GM13976 (cell line): ENCODE data around the gene IFFO2.
"Not testable (repeated sequence)": the region's sequence is repeated elsewhere in the genome, so short reads cannot be mapped to it uniquely, and the experiment has no call there.

Experiments used
- DNase-seq: peaks from one replicate; pipeline ENCODE4 v3.0.0; 2012; ENCODE audit warnings: low spot score
- in situ Hi-C: fragments of 300-500 bp; cut with MboI; formaldehyde crosslinking; loops from one replicate; pipeline ENCODE4 v1.12.0; 2022; ENCODE audit warnings: low sequenced_read_pairs, mixed read lengths, inconsistent platforms; ENCODE audit not compliant: unreplicated experiment
- TF ChIP-seq, protein P1 (sequence below): IDR thresholded peaks from 2 replicates; pipeline ENCODE4 v1.5.1; 2012; ENCODE audit warnings: borderline replicate concordance, mild to moderate bottlenecking; ENCODE audit not compliant: insufficient read depth; ENCODE audit errors: extremely low read depth, missing control alignments, control extremely low read depth

IFFO2 gene

DNA sequence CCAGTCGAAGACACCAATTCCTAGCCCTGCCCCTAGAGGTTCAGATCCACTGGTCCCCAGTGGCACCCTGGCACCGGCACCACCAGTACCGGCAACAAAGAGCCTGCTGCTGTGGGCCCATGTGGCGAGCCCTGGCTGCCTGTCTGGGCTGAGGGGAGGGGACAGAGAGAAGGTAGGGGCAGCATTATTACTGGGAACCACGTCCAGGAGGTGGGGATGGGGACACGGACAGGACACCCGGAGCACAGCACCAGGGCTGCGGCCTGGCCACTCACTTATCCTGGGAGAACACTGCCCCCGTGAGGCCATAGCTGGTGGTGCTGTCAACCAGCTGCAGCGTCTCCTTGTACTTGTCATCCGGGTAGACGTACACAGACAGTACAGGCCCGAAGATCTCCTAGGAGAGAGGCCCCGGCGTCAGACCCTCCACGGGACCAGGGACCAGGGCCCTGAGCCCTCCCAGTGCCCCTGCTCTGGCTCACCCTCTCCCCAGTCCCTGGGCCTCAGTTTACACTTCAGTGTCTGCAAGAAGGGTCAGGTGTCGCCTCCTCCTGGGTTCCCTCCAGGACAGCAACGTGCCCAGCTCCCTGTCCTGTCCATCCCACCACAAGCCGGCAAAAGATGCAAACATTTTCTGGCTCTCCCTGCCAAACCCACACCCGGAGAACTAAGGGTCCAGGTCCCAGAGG, 81.2 kb downstream of the IFFO2 start:
- in situ Hi-C loops: no loop called here
- TF ChIP-seq, protein P1, sequence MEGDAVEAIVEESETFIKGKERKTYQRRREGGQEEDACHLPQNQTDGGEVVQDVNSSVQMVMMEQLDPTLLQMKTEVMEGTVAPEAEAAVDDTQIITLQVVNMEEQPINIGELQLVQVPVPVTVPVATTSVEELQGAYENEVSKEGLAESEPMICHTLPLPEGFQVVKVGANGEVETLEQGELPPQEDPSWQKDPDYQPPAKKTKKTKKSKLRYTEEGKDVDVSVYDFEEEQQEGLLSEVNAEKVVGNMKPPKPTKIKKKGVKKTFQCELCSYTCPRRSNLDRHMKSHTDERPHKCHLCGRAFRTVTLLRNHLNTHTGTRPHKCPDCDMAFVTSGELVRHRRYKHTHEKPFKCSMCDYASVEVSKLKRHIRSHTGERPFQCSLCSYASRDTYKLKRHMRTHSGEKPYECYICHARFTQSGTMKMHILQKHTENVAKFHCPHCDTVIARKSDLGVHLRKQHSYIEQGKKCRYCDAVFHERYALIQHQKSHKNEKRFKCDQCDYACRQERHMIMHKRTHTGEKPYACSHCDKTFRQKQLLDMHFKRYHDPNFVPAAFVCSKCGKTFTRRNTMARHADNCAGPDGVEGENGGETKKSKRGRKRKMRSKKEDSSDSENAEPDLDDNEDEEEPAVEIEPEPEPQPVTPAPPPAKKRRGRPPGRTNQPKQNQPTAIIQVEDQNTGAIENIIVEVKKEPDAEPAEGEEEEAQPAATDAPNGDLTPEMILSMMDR: peak; percentile 74
- peak; percentile 89 for DNase-seq

DNA sequence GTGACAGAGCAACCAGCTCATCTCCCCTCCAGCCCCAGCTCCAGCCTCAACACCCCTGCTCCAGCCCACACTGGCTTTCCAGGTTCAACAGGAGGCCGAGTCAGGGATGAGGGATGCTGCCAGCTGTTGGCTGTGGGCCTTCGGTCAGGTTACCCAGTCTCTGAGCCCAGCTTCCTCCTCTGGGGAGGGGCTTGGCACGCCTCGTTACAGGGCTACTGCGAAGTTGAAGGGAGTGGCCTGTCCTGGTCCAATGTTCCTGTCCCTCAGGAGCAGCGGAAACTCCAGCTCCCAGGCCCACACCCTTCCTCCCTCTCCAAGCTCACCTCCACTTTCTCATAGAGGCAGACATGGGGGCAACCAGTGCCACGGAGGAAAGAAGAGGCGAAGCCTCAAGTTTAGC, 81.9 kb downstream of the IFFO2 start:
- TF ChIP-seq, protein P1: no peak
- no peak for DNase-seq
- in situ Hi-C loops: no loop called here

DNA sequence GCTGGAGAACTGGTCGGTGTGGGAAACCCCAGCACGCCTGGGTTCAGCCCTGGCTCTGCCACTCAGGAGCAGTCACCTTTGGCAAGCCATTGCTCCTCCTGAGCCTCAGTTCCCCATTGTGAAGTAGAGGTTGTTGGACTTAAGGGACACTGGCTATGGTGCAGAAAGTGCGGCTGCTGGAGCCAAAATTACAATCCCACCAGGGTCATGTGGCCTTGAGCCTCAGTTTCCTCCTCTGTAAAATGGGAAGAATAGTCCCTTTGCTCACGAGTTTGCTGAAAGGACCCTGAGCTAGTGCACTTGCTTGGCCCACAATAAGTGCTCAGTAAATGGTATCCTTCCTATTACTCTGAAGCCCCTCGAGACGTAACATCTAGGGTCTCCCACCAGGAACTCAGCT, 82.4 kb downstream of the IFFO2 start:
- TF ChIP-seq, protein P1: no peak
- no peak for DNase-seq
- in situ Hi-C loops: no loop called here

DNA sequence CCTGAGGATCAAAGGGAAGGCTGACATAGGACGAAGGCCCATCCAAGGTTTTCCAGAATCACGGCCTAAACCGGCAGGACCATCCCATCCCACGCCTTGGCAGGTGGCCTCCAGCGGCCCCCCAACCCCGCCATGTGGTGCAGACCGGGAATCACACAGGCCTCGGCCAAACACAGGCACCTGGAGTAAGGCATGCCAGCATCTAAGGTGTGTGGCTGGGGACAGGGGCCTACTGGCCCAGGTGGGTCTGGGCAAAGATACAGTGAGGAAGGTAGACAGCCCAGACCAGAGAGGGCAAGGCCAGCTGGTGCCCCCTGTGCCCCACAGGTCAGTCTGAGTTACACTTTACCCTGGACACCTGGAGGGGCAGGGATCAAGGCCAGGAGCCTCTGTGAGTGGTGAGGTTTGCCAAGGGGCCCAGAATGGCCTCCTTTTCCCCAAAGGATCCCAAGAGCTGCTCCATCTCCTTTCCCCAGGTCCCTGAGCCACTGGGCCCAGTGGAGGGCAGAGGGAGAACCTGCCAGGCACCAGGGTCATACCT, 84.3 kb downstream of the IFFO2 start:
- no peak for DNase-seq
- TF ChIP-seq, protein P1: no peak
- in situ Hi-C loops: no loop called here

DNA sequence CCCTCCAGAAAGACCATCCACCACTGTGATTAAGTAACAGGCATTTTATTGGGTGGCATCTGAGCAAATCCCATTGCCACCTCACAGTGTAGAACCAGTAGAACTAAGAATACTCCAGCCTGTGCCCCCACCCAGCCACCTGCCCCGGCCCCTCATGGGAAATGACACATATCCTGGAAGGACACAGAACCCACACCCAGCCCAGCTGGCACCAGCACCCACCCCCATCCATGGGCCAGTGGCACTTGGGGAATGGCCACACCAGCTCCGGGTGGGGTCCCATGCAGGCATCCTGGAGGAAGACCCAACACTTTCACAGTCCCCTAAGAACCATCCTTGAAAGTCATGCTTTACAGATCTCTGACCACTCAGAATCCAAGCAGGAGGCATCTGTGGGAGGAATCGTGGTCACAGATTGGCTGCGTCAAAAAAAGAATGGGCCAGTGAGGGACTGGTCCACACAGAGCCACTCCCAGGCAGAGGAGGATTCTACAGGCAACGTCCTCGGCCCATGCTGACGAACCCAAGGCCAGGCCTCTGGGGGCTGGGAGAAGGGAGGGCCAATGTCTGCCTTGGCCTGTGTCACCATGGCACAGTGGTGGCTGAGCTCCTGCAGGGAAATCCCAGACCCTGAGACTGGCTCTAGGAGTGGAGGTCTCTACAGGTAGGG, 84.9 kb downstream of the IFFO2 start:
- TF ChIP-seq, protein P1: no peak
- DNase-seq: no peak
- in situ Hi-C loops: no loop called here

DNA sequence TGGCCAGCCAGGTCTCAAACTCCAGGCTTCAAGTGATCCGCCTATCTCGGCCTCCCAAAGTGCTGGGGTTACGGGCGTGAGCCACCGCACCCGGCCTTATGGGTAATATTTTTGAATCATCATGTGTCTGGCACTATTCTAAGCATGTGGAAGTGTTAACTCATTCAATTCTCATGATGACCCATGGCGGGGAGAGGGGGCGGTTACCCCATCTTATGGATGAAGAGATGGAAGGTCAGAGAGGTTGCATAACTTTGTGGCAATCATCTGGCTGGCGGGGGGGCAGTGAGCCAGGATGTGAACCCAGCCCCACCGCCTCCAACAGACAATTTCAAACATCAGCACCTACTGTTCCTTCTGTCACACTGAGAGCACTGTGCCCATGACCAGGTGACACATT, 85.5 kb downstream of the IFFO2 start:
- no peak for DNase-seq
- in situ Hi-C loops: no loop called here
- TF ChIP-seq, protein P1: no peak

DNA sequence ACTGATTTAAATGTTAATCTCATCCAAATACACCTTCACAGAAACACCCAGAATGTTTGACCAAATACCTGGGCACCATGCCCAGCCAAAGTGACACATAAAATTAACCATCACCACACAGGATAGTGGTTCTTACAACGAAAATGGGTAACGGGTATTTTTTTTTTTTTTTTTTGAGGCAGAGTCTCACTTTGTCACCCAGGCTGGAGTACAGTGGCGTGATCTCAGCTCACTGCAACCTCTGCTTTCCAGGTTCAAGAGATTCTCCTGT, 85.9 kb downstream of the IFFO2 start:
- DNase-seq, in situ Hi-C loops: not testable (repeated sequence)
